ENCODE measurements around the gene COL9A3.

GRCh38 chr20:62793757-62794006 lies 23.2 kb upstream of the COL9A3 start:
- TF ChIP-seq CTCF (IDR thresholded peaks at IDR 0.05; ENCODE audit: low read length) (no peak), EZH2phosphoT487 (IDR thresholded peaks at IDR 0.05; ENCODE audit: low read length) (no peak), EZH2 (optimal IDR thresholded peaks at IDR 0.05; ENCODE audit: low read depth, low read length) (no peak)

Data from MM.1S (cell line).